ENCODE data around the gene AHCY. TPM values are rescaled to one million over a fixed set of nuclear protein-coding genes. Genes with fewer than 3 reads are reported as not detected.

Gene AHCY
- total RNA-seq, 4 donors from 2014 or later: 50.4 to 71.5 (median 58.0) TPM

DNA sequence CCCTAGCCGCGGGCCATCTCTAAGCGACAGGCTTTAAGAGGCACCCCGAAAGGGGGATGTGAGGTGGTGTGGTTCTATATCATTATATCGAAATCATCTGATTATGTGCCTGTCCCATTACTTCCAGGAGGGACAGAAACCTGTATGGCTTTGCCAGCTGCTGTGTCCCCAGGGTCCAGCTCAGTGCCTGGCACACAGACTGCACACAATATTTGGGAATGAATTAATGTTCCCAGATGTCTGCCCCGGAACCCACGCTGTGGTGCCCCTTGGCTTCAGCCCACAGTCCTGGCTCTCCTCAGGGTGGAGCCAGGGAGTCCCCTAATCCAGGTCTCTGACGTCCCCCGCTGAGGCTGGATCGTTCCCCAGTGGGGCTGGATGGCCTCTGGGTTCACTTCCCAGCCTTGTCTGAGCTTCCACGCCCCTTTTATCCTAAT is 8.9 kb upstream of the AHCY start:
- H3K36me3 ChIP-seq: no peaks in the 10 kb centered on the region
- H3K4me1 ChIP-seq: peaks cover 0 to 19% (median 7%) of the 10 kb centered on the region in 3 donors
- TF ChIP-seq, protein P1, sequence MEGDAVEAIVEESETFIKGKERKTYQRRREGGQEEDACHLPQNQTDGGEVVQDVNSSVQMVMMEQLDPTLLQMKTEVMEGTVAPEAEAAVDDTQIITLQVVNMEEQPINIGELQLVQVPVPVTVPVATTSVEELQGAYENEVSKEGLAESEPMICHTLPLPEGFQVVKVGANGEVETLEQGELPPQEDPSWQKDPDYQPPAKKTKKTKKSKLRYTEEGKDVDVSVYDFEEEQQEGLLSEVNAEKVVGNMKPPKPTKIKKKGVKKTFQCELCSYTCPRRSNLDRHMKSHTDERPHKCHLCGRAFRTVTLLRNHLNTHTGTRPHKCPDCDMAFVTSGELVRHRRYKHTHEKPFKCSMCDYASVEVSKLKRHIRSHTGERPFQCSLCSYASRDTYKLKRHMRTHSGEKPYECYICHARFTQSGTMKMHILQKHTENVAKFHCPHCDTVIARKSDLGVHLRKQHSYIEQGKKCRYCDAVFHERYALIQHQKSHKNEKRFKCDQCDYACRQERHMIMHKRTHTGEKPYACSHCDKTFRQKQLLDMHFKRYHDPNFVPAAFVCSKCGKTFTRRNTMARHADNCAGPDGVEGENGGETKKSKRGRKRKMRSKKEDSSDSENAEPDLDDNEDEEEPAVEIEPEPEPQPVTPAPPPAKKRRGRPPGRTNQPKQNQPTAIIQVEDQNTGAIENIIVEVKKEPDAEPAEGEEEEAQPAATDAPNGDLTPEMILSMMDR (IDR thresholded peaks at IDR 0.05): no peak
- TF ChIP-seq POLR2AphosphoS5 (IDR thresholded peaks at IDR 0.05) (no peak), POLR2A (IDR thresholded peaks at IDR 0.05) (no peak), EP300 (IDR thresholded peaks at IDR 0.05) (no peak)
- H3K4me3 ChIP-seq: peak overlapping the region in 1 of 2 donors; percentile 23
- H3K27ac ChIP-seq: no peak overlapping the region
- ATAC-seq: peak; percentile 37
- peaks cover 14% of the 10 kb centered on the region for H3K27me3 ChIP-seq
- no peaks in the 10 kb centered on the region for H3K9me3 ChIP-seq
- WGBS, 2 donors (ENCODE audit: low coverage in 1 of 2): 7 to 25% methylated on average over 3 to 5 of the region's 11 CpGs

DNA sequence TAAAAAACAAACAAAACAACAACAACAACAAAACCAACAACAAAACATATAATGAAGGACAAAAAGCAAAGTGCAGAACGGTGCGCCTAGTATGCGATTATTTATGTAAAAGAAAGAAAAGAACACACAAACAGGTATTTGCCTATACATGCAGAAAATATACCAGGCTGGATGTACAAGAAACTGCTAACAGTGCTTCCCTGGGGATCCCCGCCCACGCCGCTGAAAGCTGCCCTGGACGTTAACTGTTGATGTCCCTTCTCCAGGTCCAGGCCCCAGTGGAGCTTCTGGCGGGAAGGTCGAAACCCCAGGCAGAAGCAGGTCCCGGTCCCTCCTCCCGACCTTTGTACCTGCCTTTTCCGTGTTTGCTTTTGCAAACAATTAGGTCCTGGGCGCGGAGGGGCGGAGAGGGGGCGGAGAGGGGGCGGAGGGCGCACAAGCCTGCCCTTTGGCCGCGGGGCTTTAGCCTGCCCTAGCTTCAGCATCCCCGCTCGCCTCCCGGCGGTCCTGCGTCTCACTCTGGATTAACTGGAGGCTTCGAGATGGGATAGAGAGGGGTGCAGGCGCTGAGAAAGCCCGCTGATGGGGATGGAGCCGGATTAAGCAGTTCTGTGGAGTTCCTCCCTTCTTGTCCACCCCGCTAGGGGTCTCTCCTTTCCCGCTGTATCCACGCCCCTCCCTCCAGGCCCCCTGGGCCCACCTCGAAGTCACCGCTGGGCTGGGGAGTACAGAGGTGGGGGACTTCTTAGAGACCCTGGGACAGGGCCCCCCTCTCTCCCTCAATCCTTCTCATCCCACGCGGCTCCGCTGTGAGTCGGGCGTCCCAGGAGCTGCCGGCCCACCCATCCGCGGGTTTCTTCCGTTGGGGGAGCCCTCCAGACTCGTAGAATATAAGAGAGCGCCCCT is 8.2 kb upstream of the AHCY start:
- Histone ChIP-seq H3K27me3 (peaks cover 14% of the 10 kb centered on the region), H3K36me3 (no peaks in the 10 kb centered on the region), H3K27ac (no peak overlapping the region), H3K9me3 (no peaks in the 10 kb centered on the region), H3K4me3 (peak overlapping the region in 1 of 2 donors; percentile 23), H3K4me1 (peaks cover 0 to 19% (median 7%) of the 10 kb centered on the region in 3 donors)
- TF ChIP-seq, protein P1 (IDR thresholded peaks at IDR 0.05): no peak
- no peak for TF ChIP-seq POLR2AphosphoS5 (IDR thresholded peaks at IDR 0.05)
- TF ChIP-seq EP300 (IDR thresholded peaks at IDR 0.05): no peak
- TF ChIP-seq POLR2A (IDR thresholded peaks at IDR 0.05): no peak
- ATAC-seq: no peak
- WGBS, 2 donors (ENCODE audit: low coverage in 1 of 2): 24 to 43% methylated on average over 11 to 19 of the region's 45 CpGs

DNA sequence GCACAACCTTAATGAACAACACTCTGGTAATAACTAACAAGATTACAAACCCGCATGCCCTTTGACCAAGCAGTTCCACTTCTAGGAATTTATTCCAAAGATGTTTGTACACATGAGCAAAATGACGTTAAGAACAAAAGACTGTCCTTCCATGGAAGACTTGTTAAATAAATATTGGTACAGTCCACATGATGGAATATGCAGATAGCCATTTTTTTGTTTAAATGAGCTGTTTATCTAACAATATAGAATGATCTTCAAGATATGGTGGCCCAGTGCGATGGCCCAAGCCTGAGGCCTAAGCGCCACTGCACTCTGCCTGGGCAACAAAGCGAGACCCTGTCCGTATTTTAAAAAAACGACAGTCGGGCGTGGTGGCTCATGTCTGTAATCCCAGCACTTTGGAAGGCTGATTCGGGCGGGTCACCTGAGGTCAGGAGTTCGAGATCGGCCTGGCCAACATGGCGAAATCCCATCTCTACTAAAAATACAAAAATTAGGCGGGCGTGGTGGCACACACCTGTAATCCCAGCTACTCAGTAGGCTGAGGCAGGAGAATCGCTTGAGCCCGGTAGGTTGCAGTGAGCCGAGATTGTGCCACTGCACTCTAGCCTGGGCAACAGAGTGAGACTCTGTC is 7.4 kb upstream of the AHCY start:
- no peak for ATAC-seq
- WGBS, 2 donors (ENCODE audit: low coverage in 1 of 2): 80% methylated on average over 6 to 13 of the region's 19 CpGs

DNA sequence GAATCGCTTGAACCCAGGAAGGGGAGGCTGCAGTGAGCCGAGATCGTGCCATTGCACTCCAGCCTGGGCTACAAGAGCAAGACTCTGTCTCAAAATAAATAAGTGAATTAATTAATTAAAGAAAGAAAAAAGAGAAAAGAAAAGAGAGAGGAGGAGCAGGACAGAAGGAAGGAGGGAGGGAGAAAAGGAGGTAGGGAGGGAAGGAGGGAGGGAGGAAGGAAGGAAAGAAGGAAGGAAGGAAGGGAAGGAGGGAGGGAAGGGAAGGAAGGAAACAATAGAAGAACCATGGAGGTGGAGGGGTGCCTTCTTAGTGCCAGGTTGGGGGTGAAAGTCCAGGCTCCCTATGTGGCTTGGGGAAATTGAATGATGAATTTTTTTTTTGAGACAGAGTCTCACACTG is 6.5 kb upstream of the AHCY start:
- ATAC-seq: no peak
- Histone ChIP-seq H3K27ac (no peak overlapping the region), H3K4me1 (peaks cover 0 to 19% (median 7%) of the 10 kb centered on the region in 3 donors), H3K9me3 (no peaks in the 10 kb centered on the region), H3K27me3 (peaks cover 14% of the 10 kb centered on the region), H3K4me3 (no peak overlapping the region), H3K36me3 (no peaks in the 10 kb centered on the region)
- TF ChIP-seq, protein P1 (IDR thresholded peaks at IDR 0.05): no peak
- no peak for TF ChIP-seq EP300 (IDR thresholded peaks at IDR 0.05)
- no peak for TF ChIP-seq POLR2AphosphoS5 (IDR thresholded peaks at IDR 0.05)
- no peak for TF ChIP-seq POLR2A (IDR thresholded peaks at IDR 0.05)
- 83 to 87% methylated on average over 1 to 3 of the region's 3 CpGs for WGBS, 2 donors (ENCODE audit: low coverage in 1 of 2)

More for the DNA sequence above, 7.4 kb upstream of the AHCY start:
- Histone ChIP-seq H3K27me3 (peaks cover 14% of the 10 kb centered on the region), H3K4me3 (no peak overlapping the region), H3K9me3 (no peaks in the 10 kb centered on the region), H3K36me3 (no peaks in the 10 kb centered on the region), H3K27ac (no peak overlapping the region), H3K4me1 (peaks cover 0 to 19% (median 7%) of the 10 kb centered on the region in 3 donors)
- TF ChIP-seq EP300 (IDR thresholded peaks at IDR 0.05) (no peak), POLR2AphosphoS5 (IDR thresholded peaks at IDR 0.05) (no peak), POLR2A (IDR thresholded peaks at IDR 0.05) (no peak)
- TF ChIP-seq, protein P1 (IDR thresholded peaks at IDR 0.05): no peak

Data from gastroesophageal sphincter (tissue), 4 donors.